ENCODE data around the gene MTFR2.

- no peak for TF ChIP-seq CTCF (IDR thresholded peaks at IDR 0.05)
- no peak for TF ChIP-seq FOSL2 (IDR thresholded peaks at IDR 0.05)
- no peak for TF ChIP-seq FOSL2 (CRISPR knock-in tag; IDR thresholded peaks at IDR 0.05)
- no peak for TF ChIP-seq EP300 (IDR thresholded peaks at IDR 0.05)
- TF ChIP-seq MAZ (IDR thresholded peaks at IDR 0.05; ENCODE audit: borderline replicate concordance, low read depth, low read length), result no peak
- TF ChIP-seq CHD2 (IDR thresholded peaks at IDR 0.05; ENCODE audit: low read length, partially characterized antibody), result no peak
- no peak for TF ChIP-seq POLR2A (IDR thresholded peaks at IDR 0.05; ENCODE audit: low read length)
- no peak for TF ChIP-seq RAD21 (conservative IDR thresholded peaks at IDR 0.05 in 1 of 2, IDR thresholded peaks at IDR 0.05 in 1 of 2)
Measured at GRCh38 chr6:136232701-136233100, 17.4 kb downstream of the MTFR2 start.
